GM23338 (cell line): ENCODE results near the gene LDLR. TPM values are rescaled to one million over a fixed set of nuclear protein-coding genes. Genes with fewer than 3 reads are reported as not detected.

Experiments
- ATAC-seq: fragments of 200-7000 bp; cut with Tn5 transposase; 3 replicates; pipeline ENCODE4 v1.9.1; 2020
- DNase-seq: peaks from one replicate; pipeline ENCODE4 v3.0.0-alpha.2; 2015; ENCODE audit warnings: low spot score
- H2AFZ ChIP-seq: fragments of 200-600 bp; sonication (generic); 2 replicates; pipeline ENCODE4 v1.8.0; 2016; ENCODE audit warnings: antibody characterized with exemption, mild to moderate bottlenecking, moderate library complexity
- H3F3A ChIP-seq: fragments of 200-600 bp; sonication (generic); replicated peaks from 2 replicates; pipeline ENCODE4 v1.8.0; 2017; ENCODE audit warnings: antibody characterized with exemption, mixed run types, low read depth
- H3K27ac ChIP-seq: fragments of 200-600 bp; sonication (generic); 2 replicates; pipeline ENCODE4 v1.6.1; 2016; ENCODE audit warnings: low read depth
- H3K27me3 ChIP-seq: fragments of 200-600 bp; sonication (generic); 2 replicates; pipeline ENCODE4 v1.8.0; 2016; ENCODE audit warnings: mild to moderate bottlenecking, mixed run types, moderate library complexity; ENCODE audit not compliant: insufficient read depth
- H3K36me3 ChIP-seq: fragments of 200-600 bp; sonication (generic); 2 replicates; pipeline ENCODE4 v1.8.0; 2016; ENCODE audit warnings: mild to moderate bottlenecking; ENCODE audit not compliant: insufficient read depth
- H3K4me1 ChIP-seq: fragments of 200-600 bp; sonication (generic); 2 replicates; pipeline ENCODE4 v1.8.0; 2016; ENCODE audit warnings: mild to moderate bottlenecking, moderate library complexity; ENCODE audit not compliant: insufficient read depth
- H3K4me2 ChIP-seq: fragments of 200-600 bp; sonication (generic); 2 replicates; pipeline ENCODE4 v1.7.1; 2017; ENCODE audit warnings: mixed run types
- H3K4me3 ChIP-seq: fragments of 200-600 bp; sonication (generic); 2 replicates; pipeline ENCODE4 v1.6.1; 2016; ENCODE audit warnings: mixed run types
- H3K79me2 ChIP-seq: fragments of 200-600 bp; sonication (generic); replicated peaks from 2 replicates; pipeline ENCODE4 v1.8.0; 2017; ENCODE audit warnings: mild to moderate bottlenecking; ENCODE audit not compliant: insufficient read depth
- H3K9me2 ChIP-seq: fragments of 200-600 bp; sonication (generic); 2 replicates; pipeline ENCODE4 v1.8.0; 2017; ENCODE audit not compliant: insufficient read depth
- H4K20me1 ChIP-seq: fragments of 200-600 bp; sonication (generic); replicated peaks from 2 replicates; pipeline ENCODE4 v1.8.0; 2017; ENCODE audit warnings: mild to moderate bottlenecking; ENCODE audit not compliant: insufficient read depth
- H3K27ac Mint-ChIP-seq: 2 replicates; pipeline ENCODE4 v1.8.0; 2020; ENCODE audit warnings: inconsistent platforms, mild to moderate bottlenecking, moderate library complexity, mixed read lengths
- H3K27me3 Mint-ChIP-seq: 3 replicates; pipeline ENCODE4 v1.8.0; 2022; ENCODE audit warnings: low read depth, mild to moderate bottlenecking, moderate library complexity, mixed read lengths, inconsistent platforms; ENCODE audit not compliant: insufficient read depth, poor library complexity
- H3K36me3 Mint-ChIP-seq: 3 replicates; pipeline ENCODE4 v1.8.0; 2021; ENCODE audit warnings: low read depth, mild to moderate bottlenecking, inconsistent platforms, moderate library complexity, mixed read lengths
- H3K4me1 Mint-ChIP-seq: 3 replicates; pipeline ENCODE4 v1.8.0; 2020; ENCODE audit warnings: mild to moderate bottlenecking, inconsistent platforms, mixed read lengths
- H3K4me3 Mint-ChIP-seq: 3 replicates; pipeline ENCODE4 v1.8.0; 2021; ENCODE audit warnings: moderate library complexity, mild to moderate bottlenecking, inconsistent platforms, mixed read lengths
- H3K9me3 Mint-ChIP-seq: 3 replicates; pipeline ENCODE4 v1.8.0; 2020; ENCODE audit warnings: moderate library complexity, mild to moderate bottlenecking, inconsistent platforms, mixed read lengths
- EZH2 ChIP-seq: fragments of 200-600 bp; sonication (generic); IDR thresholded peaks from one replicate; pipeline ENCODE4 v1.8.0; 2017; ENCODE audit warnings: antibody characterized with exemption, mild to moderate bottlenecking, low read depth; ENCODE audit not compliant: unreplicated experiment
- JUNB ChIP-seq: IDR thresholded peaks from one replicate; pipeline ENCODE4 v1.6.1; 2016; ENCODE audit warnings: antibody characterized with exemption; ENCODE audit not compliant: unreplicated experiment
- POLR2AphosphoS5 ChIP-seq: IDR thresholded peaks from 2 replicates; pipeline ENCODE4 v1.6.1; 2016; ENCODE audit warnings: antibody characterized with exemption, low read depth
- REST ChIP-seq: IDR thresholded peaks from one replicate; pipeline ENCODE4 v1.6.1; 2018; ENCODE audit warnings: antibody characterized with exemption; ENCODE audit not compliant: unreplicated experiment
- STAT1 ChIP-seq: IDR thresholded peaks from one replicate; pipeline ENCODE4 v1.6.1; 2016; ENCODE audit warnings: antibody characterized with exemption; ENCODE audit not compliant: unreplicated experiment
- ZNF462 ChIP-seq: fragments of 250-450 bp; sonication (Bioruptor Pico); IDR thresholded peaks from 2 replicates; pipeline ENCODE4 v1.5.0; 2020; ENCODE audit warnings: mild to moderate bottlenecking, moderate library complexity
- polyA plus RNA-seq: library from polyadenylated mRNA; unstranded; fragments of >200 nt; fragmentation: Nextera tagmentation; extraction: Ambion mirVana; gene quantifications from 2 replicates; pipeline ENCODE4 v1.2.1, GENCODE V29; 2016
- total RNA-seq: library from RNA; depleted of rRNA; stranded (reverse); fragments of >200 nt; shearing (Covaris generic); gene quantifications from 2 replicates; pipeline ENCODE4 v1.2.3, GENCODE V29; 2014
- TF ChIP-seq, protein P1 (sequence below), 2 experiments: fragments of 200-600 bp in 1 of 2; sonication (generic) in 1 of 2; conservative IDR thresholded peaks; 2 replicates each; pipeline versions ENCODE4 v1.5.1 to v1.6.1; 2016 to 2017; ENCODE audit warnings: antibody characterized with exemption in 2 of 2, low read depth in 2 of 2, mild to moderate bottlenecking in 2 of 2, moderate library complexity in 1 of 2

The LDLR gene
- total and polyA plus RNA-seq, 2 experiments from 2014 or later = 57.6 to 180 TPM

DNA sequence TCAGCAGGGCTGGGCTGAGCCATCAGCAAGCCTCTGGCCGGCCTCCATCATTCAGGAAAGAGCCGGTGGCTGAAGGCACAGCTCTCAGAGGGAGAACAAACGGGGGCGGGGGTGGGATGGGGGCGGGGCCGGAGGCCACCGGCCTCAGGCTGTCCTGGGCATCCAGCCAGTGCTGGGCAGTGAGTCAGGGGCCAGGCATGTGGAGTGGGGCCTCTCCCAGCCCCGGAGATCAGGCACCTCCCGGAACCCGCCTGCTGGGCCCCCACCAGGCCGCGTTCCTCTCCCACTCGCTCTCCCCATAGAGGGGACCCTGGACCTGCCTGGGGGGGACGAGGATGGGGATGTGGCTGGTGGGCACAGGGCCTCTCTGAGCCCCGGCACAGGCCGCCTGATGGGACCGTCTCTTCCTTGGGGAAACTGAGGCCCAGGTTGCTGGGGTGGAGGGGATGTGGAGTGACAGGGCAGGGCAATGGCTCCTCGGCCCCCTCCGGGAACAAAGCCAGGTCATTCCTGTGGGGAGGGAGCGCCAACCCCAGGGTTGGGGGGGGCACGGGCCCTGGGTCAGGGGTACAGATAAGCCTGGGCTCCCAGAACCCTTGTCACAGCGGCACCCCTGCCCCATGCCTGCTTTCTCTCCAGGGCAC, 53.4 kb downstream of the LDLR start (continued):
- TF ChIP-seq, protein P1, sequence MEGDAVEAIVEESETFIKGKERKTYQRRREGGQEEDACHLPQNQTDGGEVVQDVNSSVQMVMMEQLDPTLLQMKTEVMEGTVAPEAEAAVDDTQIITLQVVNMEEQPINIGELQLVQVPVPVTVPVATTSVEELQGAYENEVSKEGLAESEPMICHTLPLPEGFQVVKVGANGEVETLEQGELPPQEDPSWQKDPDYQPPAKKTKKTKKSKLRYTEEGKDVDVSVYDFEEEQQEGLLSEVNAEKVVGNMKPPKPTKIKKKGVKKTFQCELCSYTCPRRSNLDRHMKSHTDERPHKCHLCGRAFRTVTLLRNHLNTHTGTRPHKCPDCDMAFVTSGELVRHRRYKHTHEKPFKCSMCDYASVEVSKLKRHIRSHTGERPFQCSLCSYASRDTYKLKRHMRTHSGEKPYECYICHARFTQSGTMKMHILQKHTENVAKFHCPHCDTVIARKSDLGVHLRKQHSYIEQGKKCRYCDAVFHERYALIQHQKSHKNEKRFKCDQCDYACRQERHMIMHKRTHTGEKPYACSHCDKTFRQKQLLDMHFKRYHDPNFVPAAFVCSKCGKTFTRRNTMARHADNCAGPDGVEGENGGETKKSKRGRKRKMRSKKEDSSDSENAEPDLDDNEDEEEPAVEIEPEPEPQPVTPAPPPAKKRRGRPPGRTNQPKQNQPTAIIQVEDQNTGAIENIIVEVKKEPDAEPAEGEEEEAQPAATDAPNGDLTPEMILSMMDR (conservative IDR thresholded peaks at IDR 0.05; ENCODE audit: low read depth in 2 of 2) = no peak
- TF ChIP-seq EZH2 (no peak), REST (no peak), STAT1 (no peak), POLR2AphosphoS5 (no peak), JUNB (no peak)

DNA sequence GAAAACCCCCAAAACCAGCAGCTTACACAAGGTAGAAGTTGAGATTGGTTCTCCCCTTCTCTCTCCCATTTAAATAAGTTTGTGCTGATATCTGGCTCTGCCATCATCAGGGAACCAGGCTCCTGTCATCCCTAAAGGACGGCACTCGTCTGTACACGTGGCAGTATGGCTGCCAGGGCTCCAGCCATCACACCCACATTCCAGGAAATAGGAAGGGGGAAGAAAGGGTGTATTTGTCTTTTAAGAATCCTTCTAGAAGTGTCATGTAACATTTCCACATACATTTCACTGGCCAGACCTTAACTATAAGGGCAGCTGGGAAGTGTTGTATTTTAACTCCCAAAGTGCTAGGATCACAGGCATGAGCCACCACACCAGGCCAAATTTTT, 56.3 kb downstream of the LDLR start:
- Histone ChIP-seq H2AFZ (no peak overlapping the region), H3F3A (peaks cover 33% of the 10 kb centered on the region), H3K79me2 (0 out of 2 replicates have a peak, but pooled peaks cover under 1% of the 10 kb centered on the region), H3K4me2 (no peak overlapping the region), H3K4me3 (no peak overlapping the region), H3K27ac (no peak overlapping the region), H3K4me1 (peaks cover 26% of the 10 kb centered on the region), H4K20me1 (peaks cover 3% of the 10 kb centered on the region), H3K9me2 (no peaks in the 10 kb centered on the region), H3K36me3 (peaks cover 14% of the 10 kb centered on the region), H3K27me3 (no peaks in the 10 kb centered on the region)
- DNase-seq = no peak
- Mint-ChIP-seq H3K27ac (no peak overlapping the region), H3K9me3 (no peaks in the 10 kb centered on the region), H3K36me3 (peaks cover 43% of the 10 kb centered on the region), H3K4me1 (peaks cover 14% of the 10 kb centered on the region), H3K27me3 (peaks cover 6% of the 10 kb centered on the region), H3K4me3 (no peak overlapping the region)
- no peak for ATAC-seq
- TF ChIP-seq JUNB (no peak), REST (no peak), ZNF462 (CRISPR knock-in tag) (no peak)
